HG02610 (cell line): ENCODE results near the gene SHFL.

ENCODE experiments used
- ATAC-seq: cut with Tn5 transposase; IDR thresholded peaks from one replicate; pipeline ENCODE4 v1.9.1; 2021; ENCODE audit warnings: mild to moderate bottlenecking, moderate library complexity; ENCODE audit not compliant: unreplicated experiment

SHFL gene

GRCh38 chr19:10107817-10108367 is 21.8 kb downstream of the SHFL start:
- ATAC-seq, result no peak

- ATAC-seq, result no peak
Observed at GRCh38 chr19:10109528-10109927, 23.4 kb downstream of the SHFL start.

GRCh38 chr19:10110076-10110971 is 24.2 kb downstream of the SHFL start:
- no peak for ATAC-seq

- no peak for ATAC-seq
Observed at GRCh38 chr19:10110972-10111317, 24.8 kb downstream of the SHFL start.

- ATAC-seq, result no peak
Observed at GRCh38 chr19:10111405-10111811, 25.3 kb downstream of the SHFL start, which contains the start of gene P2RY11. P2RY11 (plus strand) TSS chr19:10111693; CDS start chr19:10111722, 29 bp downstream.

- ATAC-seq, result no peak
Observed at GRCh38 chr19:10112037-10112761, 26.1 kb downstream of the SHFL start.

GRCh38 chr19:10112895-10113591 is 26.9 kb downstream of the SHFL start:
- no peak for ATAC-seq

GRCh38 chr19:10113592-10113963 is 27.5 kb downstream of the SHFL start:
- ATAC-seq, result no peak

GRCh38 chr19:10113964-10114650 is 28.0 kb downstream of the SHFL start:
- ATAC-seq, result no peak

GRCh38 chr19:10114651-10115391 is 28.7 kb downstream of the SHFL start:
- ATAC-seq, result no peak

GRCh38 chr19:10115392-10116084 is 29.4 kb downstream of the SHFL start:
- no peak for ATAC-seq

- ATAC-seq, result no peak
Observed at GRCh38 chr19:10116085-10116865, 30.2 kb downstream of the SHFL start.

GRCh38 chr19:10116866-10117616 is 30.9 kb downstream of the SHFL start:
- ATAC-seq, result no peak

- no peak for ATAC-seq
Observed at GRCh38 chr19:10118960-10119359, 32.8 kb downstream of the SHFL start.

GRCh38 chr19:10120538-10121189 is 34.5 kb downstream of the SHFL start:
- ATAC-seq, result no peak

GRCh38 chr19:10122045-10122444 is 35.9 kb downstream of the SHFL start:
- no peak for ATAC-seq

GRCh38 chr19:10124429-10124828 is 38.3 kb downstream of the SHFL start:
- no peak for ATAC-seq
